ENCODE results near the gene MRPS15.
"Not testable (repeated sequence)": the region's sequence is repeated elsewhere in the genome, so short reads cannot be mapped to it uniquely, and the experiment has no call there.

The MRPS15 gene

GRCh38 chr1:36502616-36503015 lies 38.4 kb upstream of the MRPS15 start:
- no peak for TF ChIP-seq ZFP3 (CRISPR knock-in tag; IDR thresholded peaks at IDR 0.05)
- no peak for TF ChIP-seq ESRRG (CRISPR knock-in tag; IDR thresholded peaks at IDR 0.05)
- no peak for TF ChIP-seq ZNF565 (CRISPR knock-in tag; conservative IDR thresholded peaks at IDR 0.05; ENCODE audit: low read depth)
- no peak for TF ChIP-seq GLIS3 (CRISPR knock-in tag; IDR thresholded peaks at IDR 0.05)
- no peak for TF ChIP-seq BACH2 (CRISPR knock-in tag; IDR thresholded peaks at IDR 0.05; ENCODE audit: borderline replicate concordance)
- no peak for TF ChIP-seq PATZ1 (CRISPR knock-in tag; IDR thresholded peaks at IDR 0.05; ENCODE audit: borderline replicate concordance)
- TF ChIP-seq POU6F1 (CRISPR knock-in tag; IDR thresholded peaks at IDR 0.05; ENCODE audit: borderline replicate concordance, low read depth): no peak
- TF ChIP-seq ZNF70 (CRISPR knock-in tag; IDR thresholded peaks at IDR 0.05): no peak
- TF ChIP-seq ZNF8 (CRISPR knock-in tag; IDR thresholded peaks at IDR 0.05): no peak
- no peak for TF ChIP-seq ARNTL (CRISPR knock-in tag; IDR thresholded peaks at IDR 0.05; ENCODE audit: borderline replicate concordance, low read depth)
- TF ChIP-seq ZFP30 (CRISPR knock-in tag; IDR thresholded peaks at IDR 0.05): no peak
- TF ChIP-seq ISL1 (CRISPR knock-in tag; IDR thresholded peaks at IDR 0.05): no peak
- TF ChIP-seq RARB (CRISPR knock-in tag; IDR thresholded peaks at IDR 0.05): no peak
- no peak for TF ChIP-seq SNAI2 (CRISPR knock-in tag; IDR thresholded peaks at IDR 0.05)
- no peak for TF ChIP-seq CSDC2 (CRISPR knock-in tag; IDR thresholded peaks at IDR 0.05)
- TF ChIP-seq CREB5 (CRISPR knock-in tag; IDR thresholded peaks at IDR 0.05; ENCODE audit: low read depth): no peak
- TF ChIP-seq OSR1 (CRISPR knock-in tag; IDR thresholded peaks at IDR 0.05): no peak
- ATAC-seq: no peak

GRCh38 chr1:36501911-36502310 lies 37.7 kb upstream of the MRPS15 start:
- ATAC-seq: not testable (repeated sequence)

- ATAC-seq: no peak
- TF ChIP-seq ARNTL (CRISPR knock-in tag; IDR thresholded peaks at IDR 0.05; ENCODE audit: borderline replicate concordance, low read depth) (no peak), ZFP30 (CRISPR knock-in tag; IDR thresholded peaks at IDR 0.05) (no peak), GLIS3 (CRISPR knock-in tag; IDR thresholded peaks at IDR 0.05) (no peak), TSHZ2 (CRISPR knock-in tag; IDR thresholded peaks at IDR 0.05) (no peak), CSRNP3 (CRISPR knock-in tag; IDR thresholded peaks at IDR 0.05) (no peak), OSR1 (CRISPR knock-in tag; IDR thresholded peaks at IDR 0.05) (no peak), BACH2 (CRISPR knock-in tag; IDR thresholded peaks at IDR 0.05; ENCODE audit: borderline replicate concordance) (no peak), ZNF8 (CRISPR knock-in tag; IDR thresholded peaks at IDR 0.05) (no peak), ZFP3 (CRISPR knock-in tag; IDR thresholded peaks at IDR 0.05) (no peak), CSDC2 (CRISPR knock-in tag; IDR thresholded peaks at IDR 0.05) (no peak), ZNF565 (CRISPR knock-in tag; conservative IDR thresholded peaks at IDR 0.05; ENCODE audit: low read depth) (no peak), TCF4 (CRISPR knock-in tag; IDR thresholded peaks at IDR 0.05; ENCODE audit: borderline replicate concordance) (no peak)
Observed at GRCh38 chr1:36497207-36497606, 33.0 kb upstream of the MRPS15 start.

Measured in SK-N-SH treated with all-trans-retinoic acid at 6 μM for 48 hours (cell line).